Tibial artery (tissue), 4 donors: ENCODE measurements around the gene FMO3.

Experiments used
- DNase-seq, 2 donors: peaks; one replicate each; pipeline ENCODE4 v3.0.0-alpha.2; 2019
- H3K27ac ChIP-seq, 2 donors: fragments of 200-600 bp; sonication (generic) in 1 of 2; 1 replicate in 1 of 2; 2 replicates in 1 of 2; pipeline ENCODE4 v1.5.1; 2018 to 2019; ENCODE audit warnings: mild to moderate bottlenecking in 1 of 2
- H3K27me3 ChIP-seq, 2 donors: fragments of 200-600 bp; sonication (generic) in 1 of 2; one replicate each; pipeline versions ENCODE4 v1.5.1 to v1.6.0; 2016 to 2019
- H3K36me3 ChIP-seq, 3 donors: fragments of 200-600 bp; sonication (generic) in 2 of 3; one replicate each; pipeline ENCODE4 v1.5.1; 2016 to 2019; ENCODE audit warnings: mild to moderate bottlenecking in 2 of 3
- H3K4me1 ChIP-seq, 4 donors: fragments of 200-600 bp; sonication (generic) in 2 of 4; 1 replicate in 3 of 4; 2 replicates in 1 of 4; pipeline ENCODE4 v1.5.1; 2016 to 2019
- H3K4me3 ChIP-seq, 2 donors: fragments of 200-600 bp; sonication (generic) in 1 of 2; 1 replicate in 1 of 2; 2 replicates in 1 of 2; pipeline ENCODE4 v1.5.1; 2018 to 2019; ENCODE audit warnings: mild to moderate bottlenecking in 2 of 2
- H3K9me3 ChIP-seq, 3 donors: fragments of 200-600 bp; sonication (generic) in 1 of 3; one replicate each; pipeline ENCODE4 v1.5.1; 2016 to 2019
- CTCF ChIP-seq, 2 experiments: fragments of 200-600 bp in 1 of 2; fragments of 450-650 bp in 1 of 2; IDR thresholded peaks; one replicate each; pipeline ENCODE4 v1.5.1; 2017 to 2019; ENCODE audit warnings: antibody characterized with exemption in 2 of 2, mild to moderate bottlenecking in 1 of 2, moderate library complexity in 1 of 2
- intact Hi-C: fragments of 100-400 bp; cut with DNase I; formaldehyde crosslinking; loops from one replicate; pipeline ENCODE4 v1.15.0; 2023; ENCODE audit warnings: low total_unique reads

Gene FMO3

GRCh38 chr1:171152549-171152948 lies 61.8 kb downstream of the FMO3 start:
- H3K4me1 ChIP-seq: no peaks in the 10 kb centered on the region
- no peak for DNase-seq
- H3K27ac ChIP-seq: no peak overlapping the region
- no peak for TF ChIP-seq CTCF (IDR thresholded peaks at IDR 0.05)
- H3K9me3 ChIP-seq: no peaks in the 10 kb centered on the region
- no peaks in the 10 kb centered on the region for H3K36me3 ChIP-seq
- intact Hi-C loops: no loop called here
- H3K27me3 ChIP-seq: no peaks in the 10 kb centered on the region
- no peak overlapping the region for H3K4me3 ChIP-seq

DNA sequence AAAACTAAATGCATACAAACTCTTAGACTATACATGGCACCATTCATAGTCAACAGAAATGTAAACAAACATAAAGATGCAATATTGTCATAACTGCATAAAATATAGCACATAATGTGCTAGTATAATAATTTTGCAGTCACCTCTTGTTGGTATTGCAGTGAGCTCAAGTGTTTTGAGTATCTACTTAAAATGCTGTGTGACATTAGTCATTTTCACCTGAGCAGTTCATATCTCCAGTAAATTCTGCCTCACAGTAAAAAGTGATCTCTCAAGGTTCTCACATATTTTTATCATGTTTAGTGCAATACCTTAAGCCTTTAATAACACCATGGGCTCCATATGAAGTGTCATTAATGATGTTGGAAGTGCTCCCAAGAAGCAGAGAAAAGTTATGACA lies 64.8 kb downstream of the FMO3 start:
- H3K9me3 ChIP-seq: no peaks in the 10 kb centered on the region

DNA sequence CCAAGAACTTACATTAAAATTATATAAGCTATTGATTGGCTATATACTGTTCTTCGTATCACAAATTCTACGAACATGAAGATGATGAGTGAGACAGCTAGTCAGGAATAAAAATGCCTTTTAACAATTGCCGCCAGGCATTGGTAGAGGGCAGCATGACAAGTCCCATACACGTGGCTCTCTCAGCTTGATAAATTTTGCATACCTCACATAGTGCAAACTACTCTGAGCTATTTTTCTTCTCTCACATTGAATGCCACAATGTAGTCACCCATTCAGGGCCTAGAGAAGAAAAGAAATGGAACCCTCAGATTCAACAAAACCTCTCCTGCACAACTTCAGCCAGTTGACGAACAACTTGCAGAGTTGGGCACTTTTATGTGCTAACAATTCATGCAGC lies 67.4 kb downstream of the FMO3 start:
- intact Hi-C loops: no loop called here

More for the DNA sequence above, 64.8 kb downstream of the FMO3 start:
- Histone ChIP-seq H3K27me3 (no peaks in the 10 kb centered on the region), H3K4me3 (no peak overlapping the region), H3K27ac (no peak overlapping the region), H3K4me1 (peaks cover 0 to 5% (median 3%) of the 10 kb centered on the region in 4 donors), H3K36me3 (no peaks in the 10 kb centered on the region)
- intact Hi-C loops: no loop called here
- no peak for TF ChIP-seq CTCF (IDR thresholded peaks at IDR 0.05)
- DNase-seq: no peak

DNA sequence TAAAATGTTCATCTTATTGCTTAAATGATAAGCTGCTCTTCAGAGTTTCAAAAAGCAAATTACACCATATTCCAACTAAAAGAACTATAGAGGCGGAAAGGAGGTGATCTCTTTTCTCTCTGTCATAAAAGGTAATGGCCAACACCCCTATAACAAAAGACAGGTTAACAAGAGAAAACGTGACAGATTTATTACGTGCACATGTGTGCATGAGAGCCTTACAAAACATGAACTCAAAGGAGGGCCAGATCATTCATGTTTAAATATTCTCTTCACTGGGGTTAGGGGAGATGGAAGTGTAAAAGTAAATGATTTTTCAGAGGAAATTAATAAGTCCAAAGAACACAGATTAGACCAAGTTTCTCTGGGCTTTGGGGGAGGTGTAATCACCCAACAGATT lies 67.8 kb downstream of the FMO3 start:
- intact Hi-C loops: no loop called here
- no peaks in the 10 kb centered on the region for H3K27me3 ChIP-seq
- H3K27ac ChIP-seq: no peak overlapping the region
- H3K9me3 ChIP-seq: no peaks in the 10 kb centered on the region
- H3K4me1 ChIP-seq: peaks cover 0 to 12% (median 11%) of the 10 kb centered on the region in 4 donors
- no peaks in the 10 kb centered on the region for H3K36me3 ChIP-seq
- DNase-seq: no peak
- no peak for TF ChIP-seq CTCF (IDR thresholded peaks at IDR 0.05)
- no peak overlapping the region for H3K4me3 ChIP-seq

More for the DNA sequence above, 67.4 kb downstream of the FMO3 start:
- DNase-seq: no peak
- peaks cover 0 to 12% (median 11%) of the 10 kb centered on the region in 4 donors for H3K4me1 ChIP-seq
- no peak overlapping the region for H3K27ac ChIP-seq
- no peak overlapping the region for H3K4me3 ChIP-seq
- no peaks in the 10 kb centered on the region for H3K27me3 ChIP-seq
- no peaks in the 10 kb centered on the region for H3K36me3 ChIP-seq
- no peaks in the 10 kb centered on the region for H3K9me3 ChIP-seq
- TF ChIP-seq CTCF (IDR thresholded peaks at IDR 0.05): no peak

GRCh38 chr1:171159148-171159547 lies 68.4 kb downstream of the FMO3 start:
- DNase-seq: no peak
- Histone ChIP-seq H3K27me3 (no peaks in the 10 kb centered on the region), H3K27ac (no peak overlapping the region), H3K9me3 (no peaks in the 10 kb centered on the region), H3K36me3 (no peaks in the 10 kb centered on the region), H3K4me1 (peaks cover 0 to 12% (median 11%) of the 10 kb centered on the region in 4 donors), H3K4me3 (no peak overlapping the region)
- TF ChIP-seq CTCF (IDR thresholded peaks at IDR 0.05): no peak
- intact Hi-C loops: no loop called here

GRCh38 chr1:171160211-171160610 lies 69.5 kb downstream of the FMO3 start:
- Histone ChIP-seq H3K27ac (peak overlapping the region; percentile 40 to 56), H3K27me3 (no peaks in the 10 kb centered on the region), H3K36me3 (no peaks in the 10 kb centered on the region), H3K9me3 (no peaks in the 10 kb centered on the region), H3K4me3 (no peak overlapping the region), H3K4me1 (peaks cover 0 to 12% (median 11%) of the 10 kb centered on the region in 4 donors)
- intact Hi-C loops: loop anchor here (2.0 kb wide), 1 partner anchor 45 kb away; no protein-coding TSS in a partner anchor
- no peak for TF ChIP-seq CTCF (IDR thresholded peaks at IDR 0.05)
- no peak for DNase-seq
